ENCODE measurements around the gene TAS1R1. TPM values are rescaled to one million over a fixed set of nuclear protein-coding genes. Genes with fewer than 3 reads are reported as not detected.

The TAS1R1 gene
- total and polyA plus RNA-seq, 9 of the 15 experiments (the other 6 are each of a cell fraction or from before 2014, with no cell fraction given) = 0.06 TPM; not detected in 8

DNA sequence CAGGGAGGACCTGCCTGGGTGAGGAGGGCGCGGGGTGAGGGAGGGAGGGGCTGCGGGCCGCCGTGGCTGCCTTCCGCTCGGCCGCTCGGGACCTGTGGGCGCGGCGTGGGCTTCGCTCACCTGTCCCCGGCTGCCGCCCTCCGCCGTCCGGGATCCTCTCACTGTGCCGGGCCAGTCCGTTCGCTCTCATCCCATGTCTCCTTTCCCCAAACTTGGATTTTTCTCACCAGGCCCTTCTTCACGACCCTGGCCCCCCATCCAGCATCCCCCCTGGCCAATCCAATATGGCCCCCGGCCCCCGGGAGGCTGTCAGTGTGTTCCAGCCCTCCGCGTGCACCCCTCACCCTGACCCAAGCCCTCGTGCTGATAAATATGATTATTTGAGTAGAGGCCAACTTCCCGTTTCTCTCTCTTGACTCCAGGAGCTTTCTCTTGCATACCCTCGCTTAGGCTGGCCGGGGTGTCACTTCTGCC lies 25.0 kb downstream of the TAS1R1 start (continued):
- no peak for TF ChIP-seq ZNF407 (IDR thresholded peaks at IDR 0.05; ENCODE audit: low read depth)
- 0 out of 2 replicates have a peak, but pooled peaks have one; percentile 11 for TF ChIP-seq ZKSCAN1 (IDR thresholded peaks at IDR 0.05; ENCODE audit: low read depth, low read length)
- TF ChIP-seq KDM5B (IDR thresholded peaks at IDR 0.05; ENCODE audit: insufficient replicate concordance, low read depth, low read length) = peak; percentile 30
- TF ChIP-seq ZNF431 (CRISPR knock-in tag; IDR thresholded peaks at IDR 0.05) = peak; percentile 60; the same call in 1 of the 2 replicates
- TF ChIP-seq FOSL1 (tag; conservative IDR thresholded peaks at IDR 0.05) = peak; percentile 32; the same call in 1 of the 2 replicates
- TF ChIP-seq NR2F6 (CRISPR knock-in tag; IDR thresholded peaks at IDR 0.05) = 0 out of 2 replicates have a peak, but pooled peaks have one; percentile 39
- peak; percentile 69; the same call in 1 of the 2 replicates for TF ChIP-seq GABPB1 (CRISPR knock-in tag; IDR thresholded peaks at IDR 0.05)
- no peak for TF ChIP-seq FOXM1 (IDR thresholded peaks at IDR 0.05; ENCODE audit: low read depth)
- peak; percentile 66; the same call in 1 of the 2 replicates for TF ChIP-seq FOXM1 (CRISPR knock-in tag; IDR thresholded peaks at IDR 0.05; ENCODE audit: low read depth)
- TF ChIP-seq CCAR2 (IDR thresholded peaks at IDR 0.05; ENCODE audit: low read depth, low read length) = no peak
- TF ChIP-seq MCM7 (IDR thresholded peaks at IDR 0.05) = no peak
- TF ChIP-seq GABPB2 (CRISPR knock-in tag; conservative IDR thresholded peaks at IDR 0.05) = no peak
- TF ChIP-seq, protein P1, sequence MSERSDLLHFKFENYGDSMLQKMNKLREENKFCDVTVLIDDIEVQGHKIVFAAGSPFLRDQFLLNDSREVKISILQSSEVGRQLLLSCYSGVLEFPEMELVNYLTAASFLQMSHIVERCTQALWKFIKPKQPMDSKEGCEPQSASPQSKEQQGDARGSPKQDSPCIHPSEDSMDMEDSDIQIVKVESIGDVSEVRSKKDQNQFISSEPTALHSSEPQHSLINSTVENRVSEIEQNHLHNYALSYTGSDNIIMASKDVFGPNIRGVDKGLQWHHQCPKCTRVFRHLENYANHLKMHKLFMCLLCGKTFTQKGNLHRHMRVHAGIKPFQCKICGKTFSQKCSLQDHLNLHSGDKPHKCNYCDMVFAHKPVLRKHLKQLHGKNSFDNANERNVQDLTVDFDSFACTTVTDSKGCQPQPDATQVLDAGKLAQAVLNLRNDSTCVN (CRISPR knock-in tag; IDR thresholded peaks at IDR 0.05) = 0 out of 2 replicates have a peak, but pooled peaks have one; percentile 52
- TF ChIP-seq, protein P2, sequence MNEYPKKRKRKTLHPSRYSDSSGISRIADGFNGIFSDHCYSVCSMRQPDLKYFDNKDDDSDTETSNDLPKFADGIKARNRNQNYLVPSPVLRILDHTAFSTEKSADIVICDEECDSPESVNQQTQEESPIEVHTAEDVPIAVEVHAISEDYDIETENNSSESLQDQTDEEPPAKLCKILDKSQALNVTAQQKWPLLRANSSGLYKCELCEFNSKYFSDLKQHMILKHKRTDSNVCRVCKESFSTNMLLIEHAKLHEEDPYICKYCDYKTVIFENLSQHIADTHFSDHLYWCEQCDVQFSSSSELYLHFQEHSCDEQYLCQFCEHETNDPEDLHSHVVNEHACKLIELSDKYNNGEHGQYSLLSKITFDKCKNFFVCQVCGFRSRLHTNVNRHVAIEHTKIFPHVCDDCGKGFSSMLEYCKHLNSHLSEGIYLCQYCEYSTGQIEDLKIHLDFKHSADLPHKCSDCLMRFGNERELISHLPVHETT (CRISPR knock-in tag; conservative IDR thresholded peaks at IDR 0.05 in 1 of 2, IDR thresholded peaks at IDR 0.05 in 1 of 2) = 0 out of 4 replicates have a peak, but pooled peaks of 1 of the 2 experiments have one; percentile 4
- peak; percentile 74; the same call in 1 of the 2 replicates for TF ChIP-seq FOXK1 (CRISPR knock-in tag; IDR thresholded peaks at IDR 0.05; ENCODE audit: borderline replicate concordance)
- peak; percentile 66 for TF ChIP-seq PCBP1 (IDR thresholded peaks at IDR 0.05; ENCODE audit: low read depth, low read length, poor library complexity, severe bottlenecking)
